SK-N-SH (cell line): ENCODE measurements around the gene MSH5. TPM values are rescaled to one million over a fixed set of nuclear protein-coding genes. Genes with fewer than 3 reads are reported as not detected.

Experiments
- CTCF ChIA-PET: fragments of 300-600, 350-600 bp; formaldehyde crosslinking; extraction: SDS; loops from one replicate; lab custom pipeline; 2021; lab: Yijun Ruan, JAX
- POLR2A ChIA-PET: fragments of 350-600 bp; sonication (Branson Sonifier 250); formaldehyde crosslinking; extraction: SDS; loops from one replicate; lab custom pipeline; 2020; ENCODE audit warnings: antibody characterized with exemption, inconsistent platforms; lab: Yijun Ruan, JAX
- DNase-seq: peaks from one replicate; pipeline ENCODE4 v3.0.0; 2012
- H2AFZ ChIP-seq: fragments of 200-600 bp; sonication (generic); 2 replicates; pipeline ENCODE4 v1.8.1; 2016; ENCODE audit warnings: antibody characterized with exemption, mild to moderate bottlenecking, low read depth
- H3F3A ChIP-seq: fragments of 200-600 bp; sonication (generic); replicated peaks from 2 replicates; pipeline ENCODE3; 2016; ENCODE audit warnings: antibody characterized with exemption, mild to moderate bottlenecking; ENCODE audit not compliant: insufficient read depth
- H3K27ac ChIP-seq, 2 experiments: fragments of 200-500 bp in 1 of 2; fragments of 200-600 bp in 1 of 2; sonication (Bioruptor generic) in 1 of 2; sonication (generic), shearing (Covaris generic) in 1 of 2; 2 replicates each; pipeline versions ENCODE4 v1.5.1 to v1.6.1; 2014 to 2016; ENCODE audit warnings: low read depth in 2 of 2, inconsistent platforms in 1 of 2, low read length in 1 of 2, mild to moderate bottlenecking in 1 of 2, mixed read lengths in 1 of 2
- H3K27me3 ChIP-seq: fragments of 200-600 bp; sonication (generic), shearing (Covaris generic); 2 replicates; pipeline ENCODE4 v1.6.1; 2016; ENCODE audit warnings: mixed run types; ENCODE audit not compliant: insufficient read depth
- H3K36me3 ChIP-seq, 2 experiments: fragments of 200-500 bp in 1 of 2; fragments of 200-600 bp in 1 of 2; sonication (Bioruptor generic) in 1 of 2; sonication (generic) in 1 of 2; replicated peaks in 1 of 2; 2 replicates each; pipeline versions ENCODE3 to v1.5.1; 2014 to 2016; ENCODE audit warnings: low read length in 1 of 2, mild to moderate bottlenecking in 1 of 2; ENCODE audit not compliant: insufficient read depth in 2 of 2, control insufficient read depth in 1 of 2
- H3K4me1 ChIP-seq, 2 experiments: fragments of 200-500 bp in 1 of 2; fragments of 200-600 bp in 1 of 2; sonication (Bioruptor generic) in 1 of 2; sonication (generic), shearing (Covaris generic) in 1 of 2; 2 replicates each; pipeline versions ENCODE4 v1.5.1 to v1.6.1; 2014 to 2016; ENCODE audit warnings: low read depth in 1 of 2, low read length in 1 of 2, mixed run types in 1 of 2; ENCODE audit not compliant: insufficient read depth in 2 of 2, control insufficient read depth in 1 of 2
- H3K4me2 ChIP-seq: fragments of 200-600 bp; sonication (generic), shearing (Covaris generic); 2 replicates; pipeline ENCODE4 v1.6.1; 2017; ENCODE audit warnings: mixed run types
- H3K4me3 ChIP-seq, 2 experiments: fragments of 200-500 bp in 1 of 2; fragments of 200-600 bp in 1 of 2; sonication (Bioruptor generic) in 1 of 2; sonication (generic), shearing (Covaris generic) in 1 of 2; 2 replicates each; pipeline versions ENCODE4 v1.5.1 to v1.8.1; 2014 to 2016; ENCODE audit warnings: low read depth in 2 of 2, inconsistent platforms in 1 of 2, low read length in 1 of 2, mild to moderate bottlenecking in 1 of 2, mixed read lengths in 1 of 2, moderate library complexity in 1 of 2
- H3K79me2 ChIP-seq: fragments of 200-600 bp; sonication (generic); 2 replicates; pipeline ENCODE4 v1.8.1; 2017; ENCODE audit warnings: mild to moderate bottlenecking; ENCODE audit not compliant: insufficient read depth
- H3K9ac ChIP-seq: fragments of 200-600 bp; sonication (generic); 2 replicates; pipeline ENCODE4 v1.6.1; 2017; ENCODE audit warnings: mixed run types
- H3K9me2 ChIP-seq: fragments of 200-600 bp; sonication (generic); 2 replicates; pipeline ENCODE4 v1.6.1; 2017; ENCODE audit warnings: mixed run types
- H3K9me3 ChIP-seq: fragments of 200-600 bp; sonication (generic); 2 replicates; pipeline ENCODE4 v1.6.1; 2017; ENCODE audit warnings: mixed run types, mild to moderate bottlenecking, moderate library complexity
- H4K20me1 ChIP-seq: fragments of 200-600 bp; sonication (generic); 2 replicates; pipeline ENCODE4 v1.6.1; 2017; ENCODE audit warnings: mild to moderate bottlenecking, mixed run types; ENCODE audit not compliant: insufficient read depth
- CHD2 ChIP-seq: fragments of 150-350 bp; IDR thresholded peaks from 2 replicates; pipeline ENCODE4 v1.6.1; 2018; ENCODE audit warnings: low read length; ENCODE audit not compliant: partially characterized antibody
- CTCF ChIP-seq: fragments of 200-600 bp; sonication (generic); IDR thresholded peaks from 2 replicates; pipeline ENCODE4 v1.6.1; 2017; ENCODE audit warnings: antibody characterized with exemption, mild to moderate bottlenecking, moderate library complexity
- EP300 ChIP-seq, 2 experiments: IDR thresholded peaks; 2 replicates each; pipeline versions ENCODE4 v1.4.0 to v1.6.1; 2012; ENCODE audit warnings: borderline replicate concordance in 1 of 2, low read depth in 1 of 2, low read length in 1 of 2
- GABPA ChIP-seq: IDR thresholded peaks from 2 replicates; pipeline ENCODE4 v1.4.0; 2012; ENCODE audit warnings: low read depth, mild to moderate bottlenecking
- IRF3 ChIP-seq: fragments of 150-350 bp; IDR thresholded peaks from 2 replicates; pipeline ENCODE4 v1.6.1; 2016; ENCODE audit warnings: mild to moderate bottlenecking, low read depth, low read length
- MAX ChIP-seq: IDR thresholded peaks from 2 replicates; pipeline ENCODE4 v1.4.0; 2012; ENCODE audit warnings: low read depth
- MXI1 ChIP-seq: IDR thresholded peaks from 2 replicates; pipeline ENCODE4 v1.6.1; 2012; ENCODE audit warnings: mild to moderate bottlenecking, low read depth, low read length, improper control_type of control experiment
- POLR2AphosphoS5 ChIP-seq: IDR thresholded peaks from 2 replicates; pipeline ENCODE4 v1.6.1; 2012; ENCODE audit warnings: low read depth, low read length
- REST ChIP-seq: IDR thresholded peaks from 2 replicates; pipeline ENCODE4 v1.6.1; 2012; ENCODE audit warnings: mild to moderate bottlenecking, low read depth, low read length, moderate library complexity
- SMC3 ChIP-seq: IDR thresholded peaks from 2 replicates; pipeline ENCODE4 v1.6.1; 2012; ENCODE audit warnings: low read depth, low read length, improper control_type of control experiment
- USF2 ChIP-seq: fragments of 150-350 bp; IDR thresholded peaks from 2 replicates; pipeline ENCODE4 v1.6.1; 2017; ENCODE audit warnings: antibody characterized with exemption, low read length, low read depth, borderline replicate concordance
- WGBS: methylation state at CpG from one replicate; pipeline ENCODE4 v1.1.6; 2017; ENCODE audit warnings: low lambda C conversion rate; 5-methylcytosine and 5-hydroxymethylcytosine counted together
- polyA plus RNA-seq, 3 experiments: library from polyadenylated mRNA; depleted of rRNA; stranded (reverse); fragments of >200 nt; gene quantifications; 2 replicates each; pipeline ENCODE4 v1.2.3, GENCODE V29; 2012

MSH5 gene
- polyA plus RNA-seq, 1 of the 3 experiments (the other 2 are of a cell fraction), result 16.0 TPM

- H4K20me1 ChIP-seq, result no peaks in the 10 kb centered on the region
- 83% methylated on average over 3 of the region's 16 CpGs for WGBS
- no peaks in the 10 kb centered on the region for H3K36me3 ChIP-seq
- no peak for DNase-seq
- H3K4me1 ChIP-seq, result no peaks in the 10 kb centered on the region
- H3K9ac ChIP-seq, result no peak within 1 kb of the TSS
- no peak within 1 kb of the TSS for H3K4me3 ChIP-seq
- H3K27me3 ChIP-seq, result no peaks in the 10 kb centered on the region
- H2AFZ ChIP-seq, result no peak within 1 kb of the TSS
- H3F3A ChIP-seq, result peaks cover 3% of the 10 kb centered on the region
- ChIA-PET CTCF (interaction anchor here (1.1 to 1.5 kb wide), 3 partner anchors 9 to 14 kb away, joined by 3 to 4 read pairs (median 3); no protein-coding TSS in a partner anchor), POLR2A (interaction anchor here (1.0 kb wide), 1 partner anchor 14 kb away, joined by 3 read pairs; the partner anchor contains the start of gene DDAH2)
- no peak within 1 kb of the TSS for H3K27ac ChIP-seq
- no peaks in the 10 kb centered on the region for H3K9me3 ChIP-seq
- TF ChIP-seq POLR2AphosphoS5, result no peak
- TF ChIP-seq IRF3, result no peak
- no peak for TF ChIP-seq EP300 (IDR thresholded peaks at IDR 0.05; ENCODE audit: borderline replicate concordance in 1 of 2, low read depth in 1 of 2, low read length in 1 of 2)
- no peak for TF ChIP-seq CHD2
- H3K4me2 ChIP-seq, result no peak within 1 kb of the TSS
- H3K9me2 ChIP-seq, result no peaks in the 10 kb centered on the region
- no peaks in the 10 kb centered on the region for H3K79me2 ChIP-seq
Observed at GRCh38 chr6:31715022-31715958, 24.5 kb upstream of the MSH5 start, which contains the start of gene LY6G6D. LY6G6D (plus strand) TSS chr6:31715348; CDS start chr6:31715356, 8 bp downstream.

GRCh38 chr6:31717499-31718222, 22.1 kb upstream of the MSH5 start:
- ChIA-PET POLR2A (no interaction called here), CTCF (interaction anchor here (0.9 kb wide), 1 partner anchor 12 kb away, joined by 3 read pairs; no protein-coding TSS in a partner anchor)
- Histone ChIP-seq H3K36me3 (no peaks in the 10 kb centered on the region), H3K9me2 (no peaks in the 10 kb centered on the region), H3K4me1 (no peaks in the 10 kb centered on the region), H3K27me3 (no peaks in the 10 kb centered on the region), H3F3A (peaks cover 3% of the 10 kb centered on the region), H3K9ac (no peak overlapping the region), H3K27ac (no peak overlapping the region), H3K9me3 (no peaks in the 10 kb centered on the region), H2AFZ (no peak overlapping the region), H4K20me1 (no peaks in the 10 kb centered on the region), H3K4me2 (no peak overlapping the region), H3K4me3 (no peak overlapping the region), H3K79me2 (no peaks in the 10 kb centered on the region)
- no peak for DNase-seq
- 81% methylated on average over 10 of the region's 10 CpGs for WGBS
- TF ChIP-seq MXI1 (no peak), MAX (no peak), EP300 (IDR thresholded peaks at IDR 0.05; ENCODE audit: borderline replicate concordance in 1 of 2, low read depth in 1 of 2, low read length in 1 of 2) (no peak), CTCF (no peak), IRF3 (no peak), USF2 (no peak), SMC3 (no peak), GABPA (no peak), REST (no peak)
